NB4 (cell line): ENCODE results near the gene UBA6.

ENCODE experiments used
- MYC ChIP-seq: IDR thresholded peaks from 2 replicates; pipeline ENCODE4 v1.6.1; 2011; ENCODE audit warnings: low read depth, low read length
- TF ChIP-seq, protein P1 (sequence below): IDR thresholded peaks from one replicate; pipeline ENCODE4 v1.5.1; 2012; ENCODE audit warnings: low read depth, low read length

DNA sequence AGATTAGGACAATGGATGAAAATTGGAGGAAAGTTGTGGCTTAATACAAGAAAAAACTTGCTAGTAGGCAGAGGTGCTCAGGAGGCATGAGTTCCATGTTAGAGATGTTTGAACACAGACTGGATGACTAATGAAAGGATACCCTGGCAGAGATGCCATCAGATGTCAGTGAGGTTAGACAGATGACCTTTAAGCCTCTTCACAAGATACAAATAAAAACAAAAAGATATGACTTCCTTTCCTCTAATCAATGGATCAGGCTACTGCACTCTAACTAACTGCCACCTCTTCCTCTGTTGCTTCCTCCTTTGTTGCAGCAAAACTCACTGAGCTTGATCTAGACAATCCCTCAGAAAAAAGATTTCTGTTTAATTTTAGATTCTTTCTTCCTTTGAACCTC, 127.8 kb downstream of the UBA6 start:
- TF ChIP-seq, protein P1, sequence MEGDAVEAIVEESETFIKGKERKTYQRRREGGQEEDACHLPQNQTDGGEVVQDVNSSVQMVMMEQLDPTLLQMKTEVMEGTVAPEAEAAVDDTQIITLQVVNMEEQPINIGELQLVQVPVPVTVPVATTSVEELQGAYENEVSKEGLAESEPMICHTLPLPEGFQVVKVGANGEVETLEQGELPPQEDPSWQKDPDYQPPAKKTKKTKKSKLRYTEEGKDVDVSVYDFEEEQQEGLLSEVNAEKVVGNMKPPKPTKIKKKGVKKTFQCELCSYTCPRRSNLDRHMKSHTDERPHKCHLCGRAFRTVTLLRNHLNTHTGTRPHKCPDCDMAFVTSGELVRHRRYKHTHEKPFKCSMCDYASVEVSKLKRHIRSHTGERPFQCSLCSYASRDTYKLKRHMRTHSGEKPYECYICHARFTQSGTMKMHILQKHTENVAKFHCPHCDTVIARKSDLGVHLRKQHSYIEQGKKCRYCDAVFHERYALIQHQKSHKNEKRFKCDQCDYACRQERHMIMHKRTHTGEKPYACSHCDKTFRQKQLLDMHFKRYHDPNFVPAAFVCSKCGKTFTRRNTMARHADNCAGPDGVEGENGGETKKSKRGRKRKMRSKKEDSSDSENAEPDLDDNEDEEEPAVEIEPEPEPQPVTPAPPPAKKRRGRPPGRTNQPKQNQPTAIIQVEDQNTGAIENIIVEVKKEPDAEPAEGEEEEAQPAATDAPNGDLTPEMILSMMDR = no peak
- no peak for TF ChIP-seq MYC
